Gastroesophageal sphincter (tissue), 3 donors: ENCODE measurements around the gene KIF13A.

Experiments
- POLR2A ChIP-seq, 2 donors: fragments of 450-650 bp; IDR thresholded peaks; one replicate each; pipeline ENCODE4 v1.6.1; 2017; ENCODE audit warnings: antibody characterized with exemption in 2 of 2, mild to moderate bottlenecking in 2 of 2, moderate library complexity in 1 of 2
- POLR2AphosphoS5 ChIP-seq: sonication (generic); formaldehyde crosslinking; IDR thresholded peaks from one replicate; pipeline ENCODE4 v1.6.1; 2017; ENCODE audit warnings: antibody characterized with exemption
- TF ChIP-seq, protein P1 (sequence below), 4 experiments: fragments of 200-600 bp in 2 of 4; fragments of 450-650 bp in 2 of 4; sonication (generic) in 1 of 4; IDR thresholded peaks; one replicate each; pipeline ENCODE4 v1.5.1; 2017 to 2019; ENCODE audit warnings: antibody characterized with exemption in 4 of 4, mild to moderate bottlenecking in 2 of 4, moderate library complexity in 2 of 4

- TF ChIP-seq POLR2A (IDR thresholded peaks at IDR 0.05) (no peak), POLR2AphosphoS5 (no peak)
- TF ChIP-seq, protein P1, sequence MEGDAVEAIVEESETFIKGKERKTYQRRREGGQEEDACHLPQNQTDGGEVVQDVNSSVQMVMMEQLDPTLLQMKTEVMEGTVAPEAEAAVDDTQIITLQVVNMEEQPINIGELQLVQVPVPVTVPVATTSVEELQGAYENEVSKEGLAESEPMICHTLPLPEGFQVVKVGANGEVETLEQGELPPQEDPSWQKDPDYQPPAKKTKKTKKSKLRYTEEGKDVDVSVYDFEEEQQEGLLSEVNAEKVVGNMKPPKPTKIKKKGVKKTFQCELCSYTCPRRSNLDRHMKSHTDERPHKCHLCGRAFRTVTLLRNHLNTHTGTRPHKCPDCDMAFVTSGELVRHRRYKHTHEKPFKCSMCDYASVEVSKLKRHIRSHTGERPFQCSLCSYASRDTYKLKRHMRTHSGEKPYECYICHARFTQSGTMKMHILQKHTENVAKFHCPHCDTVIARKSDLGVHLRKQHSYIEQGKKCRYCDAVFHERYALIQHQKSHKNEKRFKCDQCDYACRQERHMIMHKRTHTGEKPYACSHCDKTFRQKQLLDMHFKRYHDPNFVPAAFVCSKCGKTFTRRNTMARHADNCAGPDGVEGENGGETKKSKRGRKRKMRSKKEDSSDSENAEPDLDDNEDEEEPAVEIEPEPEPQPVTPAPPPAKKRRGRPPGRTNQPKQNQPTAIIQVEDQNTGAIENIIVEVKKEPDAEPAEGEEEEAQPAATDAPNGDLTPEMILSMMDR (IDR thresholded peaks at IDR 0.05) = no peak
These were observed 102.6 kb downstream of the KIF13A start for GRCh38 chr6:17884498-17885478.
